RWPE1 (cell line): ENCODE results near the gene PUDP.
A peak's percentile ranks its signal among the peaks of the same experiment; 100 is the strongest.

Experiments
- CTCF ChIA-PET: fragments of 350-600 bp; sonication (Branson Sonifier 250); formaldehyde crosslinking; extraction: SDS; loops from one replicate; lab custom pipeline; 2021; lab: Yijun Ruan, JAX
- POLR2A ChIA-PET: fragments of 400-600 bp; formaldehyde crosslinking; extraction: SDS; loops from one replicate; lab custom pipeline; 2020; ENCODE audit warnings: antibody characterized with exemption; ENCODE audit not compliant: low non-redundant PET; lab: Yijun Ruan, JAX
- DNase-seq: peaks from one replicate; pipeline ENCODE4 v3.0.0; 2012; ENCODE audit warnings: low spot score
- H3K27ac ChIP-seq: fragments of 450-650 bp; 2 replicates; pipeline ENCODE4 v1.5.1; 2017
- CTCF ChIP-seq: fragments of 450-650 bp; conservative IDR thresholded peaks from 2 replicates; pipeline ENCODE4 v1.5.1; 2017; ENCODE audit warnings: low read depth, mild to moderate bottlenecking

Gene PUDP

GRCh38 chrX:7084841-7085240 is 63.1 kb downstream of the PUDP start:
- no peak overlapping the region for H3K27ac ChIP-seq
- no peak for DNase-seq
- no peak for TF ChIP-seq CTCF
- ChIA-PET POLR2A (no interaction called here), CTCF (interaction anchor here (0.9 kb wide), 1 partner anchor 11 kb away, joined by 4 read pairs; no protein-coding TSS in a partner anchor)

- CTCF ChIA-PET: no interaction called here
- TF ChIP-seq CTCF: no peak
- peak; percentile 46 for DNase-seq
- POLR2A ChIA-PET: no interaction called here
- peak overlapping the region; percentile 13; the same call in 1 of the 2 replicates for H3K27ac ChIP-seq
Measured at GRCh38 chrX:7083468-7084396, 64.2 kb downstream of the PUDP start.

- TF ChIP-seq CTCF: no peak
- H3K27ac ChIP-seq: no peak overlapping the region
- CTCF ChIA-PET: no interaction called here
- POLR2A ChIA-PET: no interaction called here
- no peak for DNase-seq
Measured at GRCh38 chrX:7083021-7083420, 64.9 kb downstream of the PUDP start.

- ChIA-PET CTCF (no interaction called here), POLR2A (no interaction called here)
- TF ChIP-seq CTCF: no peak
- DNase-seq: no peak
- no peak overlapping the region for H3K27ac ChIP-seq
Measured at GRCh38 chrX:7082556-7082955, 65.4 kb downstream of the PUDP start.

- DNase-seq: no peak
- no peak for TF ChIP-seq CTCF
- H3K27ac ChIP-seq: no peak overlapping the region
- ChIA-PET POLR2A (no interaction called here), CTCF (no interaction called here)
Measured at GRCh38 chrX:7077241-7078230, 70.4 kb downstream of the PUDP start.

GRCh38 chrX:7076245-7076661 is 71.7 kb downstream of the PUDP start:
- no peak for TF ChIP-seq CTCF
- no peak overlapping the region for H3K27ac ChIP-seq
- CTCF ChIA-PET: no interaction called here
- POLR2A ChIA-PET: no interaction called here
- DNase-seq: no peak
